GM12892 (cell line): ENCODE data around the gene ATG101.

ENCODE experiments used
- POLR2A ChIP-seq: IDR thresholded peaks from 2 replicates; pipeline ENCODE4 v1.6.1; 2011; ENCODE audit warnings: low read depth, low read length, control low read depth
- POLR2AphosphoS5 ChIP-seq: IDR thresholded peaks from 2 replicates; pipeline ENCODE4 v1.6.1; 2011; ENCODE audit warnings: low read depth, low read length, control low read depth
- TAF1 ChIP-seq: IDR thresholded peaks from 2 replicates; pipeline ENCODE4 v1.6.1; 2011; ENCODE audit warnings: low read depth, mild to moderate bottlenecking, control low read depth, low read length, borderline replicate concordance

- TF ChIP-seq POLR2AphosphoS5 (no peak), TAF1 (no peak), POLR2A (no peak)
Measured at GRCh38 chr12:52033446-52034140, 36.2 kb upstream of the ATG101 start.
